Muscle of arm (tissue), 12 donors: ENCODE results near the gene GPX5. TPM values are rescaled to one million over a fixed set of nuclear protein-coding genes. Genes with fewer than 3 reads are reported as not detected.
A peak's percentile ranks its signal among the peaks of the same experiment; 100 is the strongest.
"Not testable (repeated sequence)": the region's sequence is repeated elsewhere in the genome, so short reads cannot be mapped to it uniquely, and the experiment has no call there.

ENCODE experiments used
- DNase-seq: peaks from one replicate; pipeline ENCODE4 v3.0.0-alpha.2; 2013
- polyA plus RNA-seq, 12 donors: library from polyadenylated mRNA; unstranded; fragments of 120-200 nt; gene quantifications; one replicate each; pipeline ENCODE4 v1.2.1, GENCODE V29; 2013; ENCODE audit not compliant: insufficient read length in 12 of 12

GPX5 gene
- polyA plus RNA-seq, 12 donors, result not detected

- not testable (repeated sequence) for DNase-seq
Observed at GRCh38 chr6:28512387-28512786, 13.3 kb upstream of the GPX5 start.

DNA sequence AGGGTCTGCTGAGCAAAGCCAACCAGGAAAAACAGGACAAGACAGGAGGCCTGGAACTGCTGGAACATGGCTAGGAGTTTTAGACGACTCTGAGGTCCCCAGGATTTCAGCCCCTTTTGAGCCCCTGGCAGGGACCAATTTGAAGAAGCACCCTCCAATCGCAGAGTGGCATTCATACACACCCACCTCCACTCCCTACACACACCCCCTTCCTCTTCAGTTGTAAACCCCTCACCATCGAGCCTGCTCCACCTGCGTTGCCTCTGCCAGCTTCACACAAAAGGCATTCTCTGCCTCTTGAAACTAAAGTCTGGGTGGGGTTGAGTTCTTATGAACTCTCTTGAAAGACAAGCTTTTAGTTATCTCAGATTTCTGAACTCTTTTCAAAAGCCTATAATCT lies 10.0 kb upstream of the GPX5 start, which contains the start of gene GPX6:
GPX6 (minus strand) TSS at position 118 of the 400 bp plus-strand sequence; CDS start at position 68, 50 bp downstream.
- DNase-seq, result no peak

- no peak for DNase-seq
Observed at GRCh38 chr6:28517964-28518363, 7.7 kb upstream of the GPX5 start.

- no peak for DNase-seq
Observed at GRCh38 chr6:28522594-28523240, 3.0 kb upstream of the GPX5 start.

DNA sequence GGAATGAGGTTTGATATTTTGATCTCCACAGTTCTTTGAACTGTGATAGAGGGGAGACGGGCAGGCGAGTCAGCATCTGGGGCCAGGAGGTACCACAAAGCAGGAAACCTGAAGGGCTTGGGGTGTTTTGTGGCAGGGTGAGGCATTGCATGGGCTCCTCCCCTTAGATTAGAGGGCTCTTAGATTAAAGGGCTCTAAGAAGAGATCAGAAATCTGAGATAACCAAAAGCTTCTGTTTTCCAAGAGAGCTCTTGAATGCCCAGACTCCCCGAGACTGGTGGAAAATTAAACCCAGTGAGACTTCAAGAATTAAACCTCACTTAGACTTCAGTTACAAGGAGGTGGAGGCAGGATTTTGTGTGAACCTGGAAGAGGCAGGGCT lies 2.4 kb upstream of the GPX5 start:
- no peak for DNase-seq

GRCh38 chr6:28530777-28531176 lies 5.1 kb downstream of the GPX5 start:
- no peak for DNase-seq

- DNase-seq, result no peak
Observed at GRCh38 chr6:28531479-28532128, 5.9 kb downstream of the GPX5 start.

- no peak for DNase-seq
Observed at GRCh38 chr6:28534306-28534705, 8.6 kb downstream of the GPX5 start.

DNA sequence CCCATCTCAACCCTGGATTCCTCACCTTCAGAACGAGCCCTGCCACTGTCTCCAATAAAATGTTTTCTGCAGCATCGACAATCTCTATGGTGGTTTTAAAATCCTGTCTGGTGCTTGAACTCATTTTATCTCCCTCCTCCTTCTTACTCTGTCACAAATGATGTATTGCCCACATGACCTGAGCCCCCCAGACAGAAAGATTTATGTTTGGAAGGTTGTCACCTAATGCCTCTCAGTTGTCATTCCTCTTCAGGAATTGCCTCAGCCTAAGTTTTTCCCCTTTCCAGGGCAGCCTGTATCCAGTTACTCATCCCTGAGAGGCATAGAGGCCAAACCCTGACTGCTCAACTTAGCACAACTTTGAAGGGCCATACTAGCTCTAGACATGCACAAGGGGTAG lies 9.2 kb downstream of the GPX5 start:
- DNase-seq, result no peak

DNA sequence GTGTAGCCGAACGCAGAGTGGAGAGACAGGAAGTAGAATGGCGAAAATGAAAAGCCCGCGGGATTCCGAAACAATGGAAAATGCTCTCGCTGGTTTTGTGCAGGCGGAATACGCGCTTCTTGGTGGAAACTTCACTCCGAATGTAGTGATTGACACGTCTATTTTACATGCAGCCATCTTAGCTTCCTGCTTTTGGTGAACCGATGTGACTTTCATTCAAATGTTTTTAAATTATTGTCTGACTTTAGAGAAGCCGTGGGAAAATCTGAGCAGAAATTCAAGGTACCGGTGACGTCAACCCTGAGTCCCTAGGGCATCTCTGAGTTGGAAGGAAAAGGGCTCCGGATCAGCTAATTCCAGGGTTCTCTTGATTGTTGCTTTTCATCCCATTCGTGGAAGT lies 11.4 kb downstream of the GPX5 start:
- DNase-seq, result peak; percentile 16

DNA sequence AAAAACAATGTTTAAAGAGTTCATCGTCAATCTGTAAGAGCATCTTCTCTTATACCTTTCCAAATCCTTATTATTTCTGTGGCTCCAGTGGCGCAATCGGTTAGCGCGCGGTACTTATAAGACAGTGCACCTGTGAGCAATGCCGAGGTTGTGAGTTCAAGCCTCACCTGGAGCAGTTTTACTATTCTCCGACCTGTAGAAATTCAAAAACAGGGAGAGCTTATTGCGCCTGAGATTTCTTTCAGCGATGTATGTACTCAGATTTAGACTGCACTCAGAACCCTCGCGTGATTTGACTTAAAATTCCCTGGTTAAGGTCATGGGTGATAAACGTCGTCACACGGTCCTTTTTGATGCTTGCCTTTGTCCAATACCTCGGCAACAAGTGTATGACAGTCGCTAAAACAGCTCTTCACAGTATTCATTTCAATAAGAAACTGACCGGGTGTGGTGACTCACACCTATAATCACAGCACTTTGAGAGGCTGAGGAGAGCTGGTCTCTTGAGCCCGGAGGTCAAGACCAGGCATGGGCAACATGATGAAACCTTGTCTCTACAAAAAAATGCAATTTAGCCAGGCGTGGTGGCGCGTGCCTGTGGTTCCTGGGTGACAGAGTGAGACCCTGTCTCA lies 11.9 kb downstream of the GPX5 start:
- DNase-seq, result no peak

DNA sequence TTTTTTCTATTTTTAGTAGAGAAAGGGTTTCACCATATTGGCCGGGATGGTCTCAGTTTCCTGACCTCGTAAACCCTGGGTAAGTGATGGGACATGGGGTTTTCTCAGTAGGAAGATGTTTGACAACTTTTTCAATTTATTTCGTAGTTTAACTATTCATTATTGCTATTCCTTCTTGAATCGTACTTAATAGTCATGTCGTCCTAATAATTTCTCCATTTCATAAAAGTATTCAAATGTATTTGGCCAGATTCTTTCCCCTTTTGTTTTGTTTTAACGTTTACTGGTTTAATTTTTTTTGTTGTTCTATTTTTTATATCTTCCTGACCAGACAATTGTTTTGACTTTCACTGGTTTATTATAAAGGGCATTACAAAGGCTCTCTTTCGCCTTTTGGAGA lies 16.3 kb downstream of the GPX5 start:
- no peak for DNase-seq

- peak; percentile 72 for DNase-seq
Observed at GRCh38 chr6:28542440-28543296, 17.0 kb downstream of the GPX5 start.

DNA sequence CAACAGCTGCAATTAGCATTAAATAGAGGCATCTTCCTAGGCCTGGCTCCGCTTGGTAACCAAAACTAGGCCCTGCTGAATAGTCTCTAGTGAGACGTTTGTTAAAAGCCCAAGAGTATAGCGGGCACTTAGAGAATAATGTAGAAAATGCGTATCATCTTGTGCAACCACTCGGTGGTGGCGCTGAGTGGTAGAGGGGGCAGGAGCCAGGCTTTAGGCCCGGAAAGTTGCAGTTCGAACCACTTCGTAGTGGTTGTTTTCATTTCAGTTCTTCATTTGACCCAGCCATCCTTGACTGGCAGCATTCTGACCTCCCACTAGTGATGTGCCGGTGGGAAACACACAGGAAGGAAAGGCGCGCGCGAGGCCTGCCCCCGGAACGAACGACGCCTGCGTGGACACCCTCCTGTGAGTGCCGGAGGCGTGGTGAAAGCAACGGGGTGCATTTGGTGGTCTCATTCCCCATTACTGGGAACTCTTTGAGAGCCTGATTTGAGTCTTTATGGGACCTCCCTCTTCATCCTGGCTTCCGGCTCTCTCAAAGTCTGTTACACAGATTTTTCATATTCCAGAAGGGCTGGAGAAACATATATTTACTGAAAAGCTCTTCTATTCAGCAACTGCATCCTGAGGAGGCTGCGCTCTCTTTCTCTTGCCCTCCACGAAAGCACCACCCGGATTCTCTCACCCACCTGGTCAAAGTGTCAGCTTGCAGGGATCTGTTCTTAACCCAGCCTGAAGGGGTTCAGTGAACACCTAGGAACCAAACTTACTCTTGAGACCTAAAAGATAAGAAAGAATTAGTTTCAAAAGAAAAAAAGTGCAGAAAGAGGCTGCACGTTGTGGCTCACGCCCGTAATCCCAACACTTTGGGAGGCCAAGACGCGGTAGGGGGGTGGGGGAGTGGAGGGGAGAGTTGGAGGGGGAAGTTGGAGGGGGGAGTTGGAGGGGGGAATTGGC lies 18.2 kb downstream of the GPX5 start:
- DNase-seq, result peak; percentile 36

DNA sequence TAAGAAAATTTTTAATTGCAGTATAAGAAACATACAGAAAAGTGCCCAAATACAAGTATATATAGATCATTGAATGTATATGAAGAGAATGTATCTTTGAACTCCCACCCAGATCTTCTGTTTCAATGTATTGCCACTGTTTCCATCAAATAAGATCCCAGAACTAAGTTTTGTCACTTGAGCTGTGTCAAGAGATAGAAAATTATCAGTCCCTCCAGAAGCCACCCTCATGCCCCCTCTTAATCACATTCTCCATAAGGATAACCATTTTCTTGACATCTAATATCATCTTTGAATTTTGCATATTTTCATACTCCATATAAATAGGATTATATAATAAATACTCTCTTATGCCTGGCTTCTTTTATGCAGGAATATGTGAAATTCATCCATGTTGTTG lies 20.3 kb downstream of the GPX5 start:
- no peak for DNase-seq

- not testable (repeated sequence) for DNase-seq
Observed at GRCh38 chr6:28547003-28547402, 21.3 kb downstream of the GPX5 start.

DNA sequence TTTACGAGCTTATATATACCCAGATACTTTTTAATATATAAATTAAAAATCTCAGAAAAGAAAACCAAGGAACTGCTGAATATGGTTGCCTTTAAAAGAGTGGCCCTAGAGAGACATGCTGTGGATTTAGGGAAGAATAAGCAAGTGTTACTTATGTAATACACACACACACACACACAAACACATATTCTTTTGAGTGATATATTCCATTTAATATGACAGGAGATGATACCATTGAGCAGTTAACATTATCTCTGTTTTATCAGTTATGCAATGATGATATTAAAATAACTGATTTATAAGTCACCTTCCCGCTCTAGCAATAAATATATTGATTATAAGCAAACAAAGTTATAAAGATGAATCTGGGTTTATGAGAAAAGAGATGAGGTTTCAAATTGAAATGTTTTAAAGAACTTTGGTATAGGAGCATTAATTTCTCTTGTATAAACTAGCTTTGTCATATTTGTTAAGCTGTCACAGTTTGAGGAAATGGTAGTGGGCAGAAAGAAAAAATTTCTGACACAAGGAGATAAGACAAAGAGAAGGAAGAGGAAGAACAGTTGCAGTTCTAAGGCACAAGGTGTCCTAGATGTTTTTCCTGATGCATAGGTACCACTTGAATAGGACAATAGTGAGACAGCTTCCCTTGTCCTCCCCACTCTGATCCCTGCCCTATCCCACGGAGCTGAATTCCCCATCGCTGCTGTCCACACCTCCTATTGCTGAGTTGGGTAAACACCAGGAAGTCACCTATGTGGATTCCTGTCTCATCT lies 26.4 kb downstream of the GPX5 start:
- DNase-seq, result no peak

GRCh38 chr6:28553384-28553985 lies 27.8 kb downstream of the GPX5 start:
- no peak for DNase-seq

GRCh38 chr6:28553986-28554881 lies 28.6 kb downstream of the GPX5 start:
- no peak for DNase-seq
